NCI-H128 (cell line): ENCODE results near the gene CWC15.
"Not testable (repeated sequence)": the region's sequence is repeated elsewhere in the genome, so short reads cannot be mapped to it uniquely, and the experiment has no call there.

Experiments
- DNase-seq: peaks from one replicate; lab custom pipeline; 2025; ENCODE audit not compliant: unreplicated experiment; lab: John Stamatoyannopoulos, UW

The CWC15 gene

DNA sequence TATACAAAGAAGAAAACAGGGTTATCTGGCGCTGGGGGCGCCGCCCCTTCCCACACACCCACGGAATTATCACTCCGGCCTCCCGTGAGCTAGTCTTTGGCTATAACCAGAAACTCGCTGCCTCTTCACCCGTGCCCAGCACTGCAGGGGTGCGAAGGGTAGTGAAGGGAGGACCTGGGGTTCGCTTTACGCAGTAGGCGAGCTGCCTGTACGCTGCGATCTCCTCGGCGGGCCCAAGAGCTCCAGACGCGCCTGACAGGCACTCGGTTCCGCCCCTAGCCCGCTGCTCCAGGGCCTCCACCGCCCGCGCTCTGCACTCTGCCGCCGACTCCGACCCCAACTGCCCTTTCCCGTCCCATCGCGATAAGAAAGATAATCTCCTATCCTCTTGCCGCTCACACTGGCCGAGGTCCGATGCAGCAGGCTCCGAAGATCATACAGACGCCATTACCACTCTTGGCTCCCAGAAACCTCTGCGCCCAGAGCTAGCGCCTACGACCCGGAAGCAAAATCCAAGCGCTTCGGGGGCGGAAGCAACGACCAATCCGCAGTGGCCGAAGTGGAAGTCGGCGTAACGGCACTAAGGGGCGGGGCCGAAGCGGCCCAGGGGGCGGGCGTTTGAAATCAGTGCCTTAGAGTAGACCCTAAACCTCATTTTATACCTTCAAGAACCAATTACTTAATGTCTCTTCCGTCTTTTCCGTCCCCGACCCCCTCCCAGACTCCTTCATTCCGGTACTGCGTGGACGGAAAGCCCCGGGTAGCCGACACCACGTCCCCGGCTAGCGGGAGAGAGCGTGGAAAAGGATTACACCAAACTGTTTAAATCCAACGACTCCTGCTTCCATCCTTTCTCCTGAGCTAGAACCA is at the start of gene CWC15, which contains the start of gene KDM4D:
TSS of gene CWC15 (minus strand) at position 458 of the 870 bp plus-strand sequence. CDS start 1,371 bp downstream, outside the sequence.
TSS of gene KDM4D (plus strand) at position 611 of the 870 bp plus-strand sequence. CDS start 23,664 bp downstream, outside the sequence.
- DNase-seq, result peak; percentile 89

DNA sequence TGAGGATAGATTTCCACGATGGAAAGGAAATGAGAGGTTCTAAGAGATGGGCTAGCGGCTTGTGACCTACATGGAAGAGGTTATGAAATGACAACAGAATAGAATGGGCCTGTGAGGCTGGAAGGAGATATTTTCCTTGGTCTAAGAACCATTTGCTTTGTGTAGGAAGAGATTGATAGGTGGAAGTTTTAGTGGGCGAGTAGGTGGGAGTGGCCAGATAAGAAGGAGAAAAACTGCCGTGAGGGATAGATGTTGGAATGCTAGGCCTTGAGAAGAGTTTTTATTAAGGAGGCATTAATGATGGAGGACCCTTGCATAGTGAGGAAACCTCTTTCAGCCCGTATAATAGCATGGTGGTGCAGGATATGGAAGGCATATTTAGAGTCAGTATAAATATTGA is 48.1 kb upstream of the CWC15 start:
- not testable (repeated sequence) for DNase-seq

DNA sequence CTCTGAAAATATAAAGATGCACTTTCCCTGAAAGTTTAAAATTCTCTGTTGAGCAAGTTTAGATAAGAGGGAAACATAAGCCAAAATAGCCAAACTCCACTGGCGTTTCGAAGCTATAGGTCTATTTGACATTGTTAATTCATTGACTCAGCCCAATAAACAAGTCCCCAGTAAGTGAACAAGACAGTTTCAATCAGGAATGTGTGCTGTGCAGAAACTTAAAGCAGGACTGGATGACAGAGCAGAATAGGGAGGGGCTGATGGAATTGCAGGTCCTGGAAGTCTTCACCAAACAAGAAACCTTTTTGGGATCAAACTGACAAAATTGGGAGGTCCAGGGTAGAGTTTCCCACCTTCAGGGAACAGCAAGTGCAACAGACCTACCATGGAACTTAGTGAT is 42.8 kb upstream of the CWC15 start:
- no peak for DNase-seq

DNA sequence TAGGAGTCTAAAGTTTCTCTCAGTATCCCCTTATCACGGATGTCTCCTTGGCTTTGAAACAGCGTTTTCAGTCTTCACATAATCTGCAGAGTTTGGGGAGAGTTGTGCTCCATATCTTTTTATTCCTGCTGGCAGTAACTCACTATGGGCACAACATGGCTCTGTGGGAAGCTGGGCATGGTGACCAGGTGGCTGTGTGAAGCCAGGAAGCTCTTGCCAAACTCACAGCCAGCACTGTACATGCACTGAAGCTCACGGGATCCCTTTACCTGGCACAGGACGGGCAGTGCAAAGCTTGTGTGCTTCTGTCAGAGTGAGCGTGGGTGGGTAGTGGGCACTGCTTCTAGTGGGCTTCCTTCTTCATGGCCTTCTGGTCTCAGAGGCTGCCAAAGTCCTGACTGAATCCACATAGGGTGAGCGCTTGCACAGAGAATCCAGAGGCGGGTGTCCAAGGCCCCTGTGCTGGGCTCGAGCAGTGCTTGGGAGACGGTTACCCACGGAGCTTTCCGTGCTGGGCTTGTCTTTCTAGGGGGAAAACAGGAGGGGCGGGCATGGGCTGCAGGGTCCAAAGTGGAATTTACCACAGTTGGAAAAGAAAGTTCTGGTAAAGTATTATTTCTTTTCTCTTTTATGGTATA is 40.9 kb upstream of the CWC15 start:
- no peak for DNase-seq

DNA sequence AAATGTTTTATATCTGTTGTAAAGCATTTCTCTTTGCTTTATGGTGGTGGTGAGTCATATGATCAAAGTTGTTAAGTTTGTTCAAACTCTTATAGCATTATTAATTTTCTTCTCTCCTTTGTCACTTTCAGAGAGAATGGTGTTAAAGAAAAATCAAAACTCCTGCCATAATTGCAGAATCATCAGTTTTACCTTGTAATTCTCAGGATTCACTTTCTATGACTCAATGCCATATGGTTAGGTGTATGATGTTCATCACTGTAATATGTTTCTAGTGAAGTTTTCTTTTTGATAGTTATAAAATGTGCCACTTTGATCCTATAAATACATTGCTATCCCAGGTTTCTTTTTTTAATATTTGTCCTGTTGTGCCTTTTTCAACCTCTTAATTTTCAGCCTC is 38.0 kb upstream of the CWC15 start:
- DNase-seq, result no peak

DNA sequence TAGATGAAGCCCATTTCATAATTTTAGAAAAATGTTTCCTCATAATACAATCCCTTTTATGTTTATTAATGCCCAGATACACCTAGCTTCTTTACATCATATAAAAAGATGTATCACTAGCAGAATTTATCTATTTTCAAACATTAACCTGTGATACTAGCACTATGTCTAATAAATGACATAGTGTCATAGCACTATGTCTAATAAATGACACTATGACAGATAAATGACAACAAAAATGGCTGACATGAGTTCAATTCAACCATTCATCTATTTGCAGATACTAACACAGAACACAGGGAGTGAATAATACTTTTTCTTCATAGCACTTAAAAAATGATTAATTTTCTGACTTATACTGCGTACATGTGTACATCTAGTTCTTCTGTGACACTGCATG is 32.3 kb upstream of the CWC15 start:
- no peak for DNase-seq

DNA sequence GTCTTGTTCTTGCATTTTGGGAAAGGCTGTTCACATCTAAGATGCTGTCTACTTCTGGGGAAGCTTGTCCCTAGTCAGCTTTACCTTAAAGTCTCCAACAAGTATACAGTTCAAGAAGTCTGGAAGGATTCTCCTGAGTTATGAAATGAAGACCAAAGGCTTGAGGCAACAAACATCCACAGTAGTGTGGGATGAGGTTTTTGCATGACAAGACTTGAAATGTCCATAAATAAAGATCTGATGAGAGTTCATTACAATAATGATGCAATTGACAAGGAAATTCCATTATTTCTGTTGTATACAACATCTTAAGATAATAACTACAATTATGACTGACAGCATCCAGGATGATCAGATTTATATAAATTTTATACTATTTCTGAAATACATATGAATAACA is 30.4 kb upstream of the CWC15 start:
- DNase-seq, result no peak

DNA sequence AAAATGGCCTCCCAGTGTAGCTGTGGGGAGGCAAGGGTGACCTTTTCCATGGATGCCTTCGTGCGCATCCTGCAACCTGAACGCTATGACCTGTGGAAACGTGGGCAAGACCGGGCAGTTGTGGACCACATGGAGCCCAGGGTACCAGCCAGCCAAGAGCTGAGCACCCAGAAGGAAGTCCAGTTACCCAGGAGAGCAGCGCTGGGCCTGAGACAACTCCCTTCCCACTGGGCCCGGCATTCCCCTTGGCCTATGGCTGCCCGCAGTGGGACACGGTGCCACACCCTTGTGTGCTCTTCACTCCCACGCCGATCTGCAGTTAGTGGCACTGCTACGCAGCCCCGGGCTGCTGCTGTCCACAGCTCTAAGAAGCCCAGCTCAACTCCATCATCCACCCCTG is 24.9 kb upstream of the CWC15 start:
- DNase-seq, result no peak

DNA sequence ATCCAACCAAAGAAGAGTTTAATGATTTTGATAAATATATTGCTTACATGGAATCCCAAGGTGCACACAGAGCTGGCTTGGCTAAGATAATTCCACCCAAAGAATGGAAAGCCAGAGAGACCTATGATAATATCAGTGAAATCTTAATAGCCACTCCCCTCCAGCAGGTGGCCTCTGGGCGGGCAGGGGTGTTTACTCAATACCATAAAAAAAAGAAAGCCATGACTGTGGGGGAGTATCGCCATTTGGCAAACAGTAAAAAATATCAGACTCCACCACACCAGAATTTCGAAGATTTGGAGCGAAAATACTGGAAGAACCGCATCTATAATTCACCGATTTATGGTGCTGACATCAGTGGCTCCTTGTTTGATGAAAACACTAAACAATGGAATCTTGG is 24.1 kb upstream of the CWC15 start:
- DNase-seq, result no peak

DNA sequence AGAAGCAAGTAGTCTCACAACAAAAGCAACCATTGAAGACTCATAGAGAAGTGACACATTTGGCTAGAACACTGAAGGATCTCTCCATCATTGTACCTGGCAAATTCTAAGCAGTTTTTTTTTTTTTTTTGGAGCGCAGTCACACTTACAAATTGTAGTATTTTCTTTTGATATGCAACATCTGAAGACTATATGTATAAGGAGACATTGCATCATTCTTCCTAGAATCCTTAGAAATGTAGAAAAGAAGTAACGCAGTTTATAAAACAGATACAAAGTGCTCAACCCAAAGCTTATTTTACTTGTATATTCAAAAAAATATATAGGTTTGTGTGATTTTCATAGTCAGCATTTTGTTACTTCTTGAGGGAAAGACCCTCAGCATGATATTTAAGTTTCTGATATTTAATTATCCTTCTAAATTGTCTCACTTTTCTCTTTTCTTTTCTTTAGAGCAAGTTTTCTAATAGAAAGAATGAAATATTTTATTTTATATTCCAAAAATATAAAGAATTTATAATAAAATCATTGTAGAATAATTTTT is 20.1 kb upstream of the CWC15 start:
- DNase-seq, result no peak

DNA sequence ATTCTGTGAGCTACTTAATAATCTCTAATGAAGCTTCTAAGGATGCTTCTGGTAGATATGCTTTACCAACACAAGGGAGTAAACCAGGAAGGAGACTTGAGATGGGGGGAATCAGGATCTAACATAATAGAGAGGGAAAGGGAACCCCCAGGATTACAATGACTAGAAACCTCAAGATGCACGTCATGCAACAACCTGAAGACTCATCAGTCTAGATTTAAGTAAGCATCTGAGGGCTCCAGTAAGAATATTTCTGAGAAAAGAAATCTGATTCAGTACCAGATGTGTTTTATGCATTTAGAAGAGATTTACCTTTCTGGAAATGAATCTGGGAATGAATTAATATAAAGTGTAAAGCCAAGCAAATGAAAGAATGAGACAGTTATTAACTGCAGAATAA is 15.4 kb upstream of the CWC15 start:
- no peak for DNase-seq

DNA sequence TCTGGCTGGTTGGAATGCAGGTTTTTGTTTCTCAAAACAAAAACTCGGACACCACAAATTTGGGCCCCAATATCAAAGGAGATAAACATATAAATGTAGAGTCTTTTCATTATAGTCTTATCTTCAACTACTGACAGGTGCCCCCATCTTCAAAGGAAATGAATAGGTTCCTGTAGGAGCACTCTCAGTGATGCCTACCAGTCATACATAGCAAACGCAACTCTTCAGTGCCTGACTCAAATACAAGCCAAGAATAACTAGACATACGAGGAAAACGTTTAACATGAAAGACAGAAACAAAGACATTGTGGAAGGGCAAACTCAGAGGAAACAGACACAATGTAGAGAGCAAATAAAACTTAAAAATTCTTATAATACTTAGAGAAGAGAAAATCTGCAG is 14.0 kb upstream of the CWC15 start:
- DNase-seq, result no peak

DNA sequence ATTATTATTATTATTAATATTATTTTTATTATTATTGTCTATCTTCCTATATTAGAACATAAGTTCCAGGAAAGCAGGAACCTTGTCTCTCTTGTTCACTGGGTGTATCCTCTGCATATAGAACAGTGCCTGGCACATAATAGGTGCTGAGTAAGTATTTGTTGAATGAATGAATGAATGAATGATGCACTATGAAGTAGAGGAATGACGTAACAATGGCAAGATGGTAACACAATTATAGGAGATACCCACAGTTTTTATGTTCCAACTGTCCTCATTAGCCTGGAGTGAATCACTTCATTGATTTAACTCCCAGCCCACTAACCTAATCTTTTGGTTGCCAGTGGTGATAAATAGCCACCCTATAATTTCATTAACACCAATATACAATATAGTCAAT is 2.2 kb upstream of the CWC15 start:
- no peak for DNase-seq

DNA sequence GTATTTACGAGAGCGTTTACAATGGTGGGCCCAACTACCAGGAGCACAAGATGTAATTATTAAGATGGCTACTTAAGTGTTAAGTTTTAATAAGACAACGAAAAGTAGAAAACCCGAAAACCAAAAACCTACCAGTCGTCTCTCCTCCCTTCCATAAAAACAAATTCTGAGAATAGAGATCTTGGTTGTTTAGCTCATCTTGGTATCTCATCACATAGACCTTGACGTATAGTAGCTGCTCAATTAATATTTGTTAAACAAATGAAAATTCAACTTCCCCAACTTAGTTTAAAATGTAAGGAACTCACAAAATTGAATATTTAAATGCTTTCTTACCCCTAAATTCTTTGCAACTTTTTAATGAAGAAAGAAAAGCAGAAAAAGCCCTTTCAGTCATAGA is 822 bp upstream of the CWC15 start:
- no peak for DNase-seq

DNA sequence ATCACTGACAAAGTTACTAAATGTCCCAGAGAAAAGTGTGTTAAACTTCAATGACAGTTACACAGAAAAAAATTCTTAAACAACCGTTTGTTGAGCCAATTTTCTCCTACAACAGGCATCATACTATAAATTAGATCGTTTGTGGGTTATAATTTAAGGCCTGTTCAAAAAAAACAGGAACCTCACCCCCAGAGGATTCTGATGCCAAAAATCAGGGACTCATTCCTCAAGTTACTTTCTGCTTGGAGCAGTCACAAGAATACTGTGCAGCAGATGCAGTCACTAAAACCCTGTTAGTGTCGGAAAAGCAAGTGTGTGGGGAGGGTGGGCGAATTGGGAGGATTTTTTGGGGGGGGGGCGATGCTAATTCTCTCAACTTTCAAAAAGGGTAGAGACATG is 657 bp downstream of the CWC15 start:
- DNase-seq, result no peak

DNA sequence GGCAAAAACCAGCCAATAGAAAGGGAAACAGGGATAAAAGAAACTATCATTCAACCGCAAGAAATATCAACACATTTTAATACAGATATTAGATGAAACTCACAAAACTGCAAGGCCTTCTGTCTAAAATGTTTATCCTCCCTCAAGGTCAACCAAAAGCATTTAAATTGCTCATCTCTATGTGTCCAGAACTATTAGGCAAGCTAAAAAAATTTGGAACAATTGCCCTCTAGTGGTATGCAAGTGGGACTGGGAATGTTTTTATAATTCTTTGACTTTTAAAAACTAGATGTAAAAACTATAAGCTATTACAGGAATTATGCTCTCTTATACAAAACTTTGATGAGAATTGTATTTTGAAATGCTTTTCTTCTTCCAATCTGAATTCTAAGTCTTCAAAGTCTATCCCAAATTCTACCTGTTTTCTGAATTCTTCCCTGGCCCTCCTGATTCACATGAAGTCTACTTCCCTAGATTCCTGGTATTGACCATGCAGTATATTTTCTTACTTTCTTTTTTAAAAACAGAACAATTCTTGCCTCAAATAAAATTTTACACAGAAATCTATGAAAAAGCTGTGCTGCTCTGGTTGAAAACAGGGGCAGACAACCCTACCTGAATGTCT is 4.9 kb downstream of the CWC15 start:
- DNase-seq, result no peak

DNA sequence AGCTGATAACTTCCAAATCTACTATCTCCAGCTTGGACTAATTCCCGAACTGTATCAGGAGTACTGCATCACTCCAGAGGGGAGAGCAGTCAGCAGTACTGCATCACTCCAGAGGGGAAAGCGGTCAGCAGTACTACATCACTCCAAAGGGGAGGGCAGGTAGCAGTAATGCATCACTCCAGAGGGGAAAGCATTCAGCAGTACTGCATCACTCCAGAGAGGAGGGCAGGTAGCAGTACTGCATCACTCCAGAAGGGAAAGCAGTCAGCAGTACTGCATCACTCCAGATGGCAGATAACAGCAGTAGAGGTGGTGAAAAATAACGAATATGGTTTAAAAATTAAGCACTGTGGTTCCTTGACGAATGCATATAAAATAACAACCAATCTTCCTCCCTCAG is 8.4 kb downstream of the CWC15 start:
- DNase-seq, result no peak

DNA sequence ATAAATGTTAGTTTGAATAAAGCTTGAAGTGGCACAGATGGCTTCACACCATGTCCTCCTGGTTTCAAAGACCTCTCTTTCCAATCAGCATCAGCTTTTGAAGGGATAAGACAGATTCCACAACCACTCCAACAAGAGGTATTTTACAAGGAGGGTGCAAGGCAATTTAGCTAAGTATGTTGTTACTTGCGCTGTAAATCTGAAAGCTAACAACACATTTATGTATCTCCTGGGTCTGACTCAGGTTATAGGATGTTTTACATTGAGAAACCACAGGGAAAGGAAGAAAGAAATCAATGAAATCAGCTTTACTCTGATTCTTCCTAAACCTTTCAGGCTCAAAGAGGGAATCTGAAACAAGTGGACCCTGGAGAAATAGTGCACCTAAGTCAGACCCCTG is 12.1 kb downstream of the CWC15 start:
- no peak for DNase-seq

DNA sequence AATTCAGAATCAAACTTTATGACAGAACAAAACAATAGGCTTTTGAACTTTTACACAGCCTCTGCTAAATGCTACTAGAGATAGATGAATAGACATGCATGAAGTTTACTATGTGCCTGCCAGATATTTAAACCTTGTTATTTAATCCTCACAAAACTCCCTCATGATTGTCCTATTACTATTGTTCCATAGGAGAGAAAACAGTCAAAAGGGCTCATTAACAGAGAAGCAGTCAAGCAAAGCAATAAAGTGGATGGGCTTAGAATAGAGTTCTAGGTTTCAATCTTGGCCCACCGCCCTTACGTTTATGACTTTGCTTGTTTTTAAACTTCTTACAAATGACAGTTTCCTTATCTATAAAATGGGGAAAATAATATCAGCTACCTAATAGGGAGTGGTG is 12.9 kb downstream of the CWC15 start:
- DNase-seq, result no peak

DNA sequence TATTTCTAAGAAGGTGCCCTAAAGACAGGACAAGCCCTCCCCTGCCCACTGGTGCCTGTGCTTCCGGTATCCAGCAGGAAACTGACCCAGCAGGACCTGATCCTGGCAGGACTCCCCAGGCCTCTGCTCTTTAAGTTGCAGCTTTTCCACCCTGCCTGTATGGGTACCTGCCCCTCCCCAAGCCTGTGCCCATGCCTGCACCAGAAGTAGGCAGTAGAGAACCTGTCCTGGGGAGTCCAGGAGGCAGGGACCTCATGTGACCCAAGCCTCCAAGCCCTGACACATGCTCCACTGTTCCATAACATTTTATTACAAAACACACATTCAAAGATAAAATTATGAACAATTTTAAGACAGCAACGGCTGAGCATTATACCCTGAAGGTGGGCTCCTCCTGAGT is 14.2 kb downstream of the CWC15 start:
- DNase-seq, result no peak

DNA sequence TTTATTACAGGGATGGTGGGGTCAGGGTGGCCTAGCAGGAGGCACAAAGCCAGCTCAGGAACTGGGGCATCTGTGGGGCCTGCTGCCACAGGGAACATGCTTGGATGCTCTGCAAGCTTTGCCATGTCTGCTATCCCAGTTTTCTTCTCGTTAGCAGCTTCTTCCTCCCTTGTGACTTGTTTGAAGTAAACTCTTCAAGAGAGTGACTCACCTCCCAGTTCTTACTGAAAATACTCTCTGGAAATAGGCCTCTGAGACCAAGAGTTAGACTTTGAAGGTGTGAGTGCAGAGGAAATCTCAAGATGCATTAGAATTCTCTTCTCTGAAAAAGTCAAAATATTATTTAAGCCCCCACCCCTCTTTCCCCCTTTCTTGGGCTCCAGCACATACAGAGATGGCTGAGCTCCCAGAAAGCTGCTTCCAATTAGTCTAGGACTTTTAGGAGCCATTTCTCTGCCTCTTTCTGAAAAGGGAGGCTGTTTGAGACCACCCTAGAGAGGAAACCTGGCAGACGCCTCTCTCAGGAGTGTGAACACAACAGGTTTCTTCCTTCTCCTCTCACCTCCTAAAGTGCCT is 15.1 kb downstream of the CWC15 start:
- DNase-seq, result no peak
